Measurements from ENCODE around the gene DMD.
"Not testable (repeated sequence)": the region's sequence is repeated elsewhere in the genome, so short reads cannot be mapped to it uniquely, and the experiment has no call there.

The DMD gene

GRCh38 chrX:31435592-31435991, 1775.8 kb downstream of the DMD start:
- no peak for DNase-seq (ENCODE audit: low read depth)

- no peak for DNase-seq (ENCODE audit: low read depth)
Observed at GRCh38 chrX:31433856-31434255, 1777.5 kb downstream of the DMD start.

- DNase-seq (ENCODE audit: low read depth): no peak
Observed at GRCh38 chrX:31429915-31430314, 1781.4 kb downstream of the DMD start.

GRCh38 chrX:31423609-31424189, 1787.7 kb downstream of the DMD start:
- DNase-seq (ENCODE audit: low read depth): peak; percentile 34

GRCh38 chrX:31421441-31421840, 1789.9 kb downstream of the DMD start:
- no peak for DNase-seq (ENCODE audit: low read depth)

- DNase-seq (ENCODE audit: low read depth): no peak
Observed at GRCh38 chrX:31420711-31421151, 1790.6 kb downstream of the DMD start.

- DNase-seq (ENCODE audit: low read depth): no peak
Observed at GRCh38 chrX:31420302-31420701, 1791.0 kb downstream of the DMD start.

GRCh38 chrX:31397119-31397518, 1814.2 kb downstream of the DMD start:
- DNase-seq (ENCODE audit: low read depth): peak; percentile 23

- DNase-seq (ENCODE audit: low read depth): no peak
Observed at GRCh38 chrX:31392513-31392912, 1818.8 kb downstream of the DMD start.

- no peak for DNase-seq (ENCODE audit: low read depth)
Observed at GRCh38 chrX:31388946-31389345, 1822.4 kb downstream of the DMD start.

GRCh38 chrX:31384471-31384870, 1826.9 kb downstream of the DMD start:
- no peak for DNase-seq (ENCODE audit: low read depth)

GRCh38 chrX:31383991-31384390, 1827.4 kb downstream of the DMD start:
- DNase-seq (ENCODE audit: low read depth): no peak

- DNase-seq (ENCODE audit: low read depth): not testable (repeated sequence)
Observed at GRCh38 chrX:31378973-31379372, 1832.4 kb downstream of the DMD start.

- DNase-seq (ENCODE audit: low read depth): not testable (repeated sequence)
Observed at GRCh38 chrX:31377821-31378220, 1833.5 kb downstream of the DMD start.

GRCh38 chrX:31376408-31377022, 1834.8 kb downstream of the DMD start:
- no peak for DNase-seq (ENCODE audit: low read depth)

- DNase-seq (ENCODE audit: low read depth): no peak
Observed at GRCh38 chrX:31374786-31375185, 1836.6 kb downstream of the DMD start.

GRCh38 chrX:31371956-31372355, 1839.4 kb downstream of the DMD start:
- DNase-seq (ENCODE audit: low read depth): no peak

GRCh38 chrX:31367816-31368215, 1843.5 kb downstream of the DMD start:
- DNase-seq (ENCODE audit: low read depth): no peak

GRCh38 chrX:31366041-31366440, 1845.3 kb downstream of the DMD start:
- no peak for DNase-seq (ENCODE audit: low read depth)

- DNase-seq (ENCODE audit: low read depth): no peak
Observed at GRCh38 chrX:31356275-31357212, 1854.8 kb downstream of the DMD start.

- no peak for DNase-seq (ENCODE audit: low read depth)
Observed at GRCh38 chrX:31355206-31355955, 1856.0 kb downstream of the DMD start.

- peak; percentile 34 for DNase-seq (ENCODE audit: low read depth)
Observed at GRCh38 chrX:31353095-31353494, 1858.3 kb downstream of the DMD start.

- DNase-seq (ENCODE audit: low read depth): no peak
Observed at GRCh38 chrX:31350808-31351074, 1860.6 kb downstream of the DMD start.
